Mesenteric fat pad (tissue), 1 donor: ENCODE data around the gene SLC44A3. TPM values are rescaled to one million over a fixed set of nuclear protein-coding genes. Genes with fewer than 3 reads are reported as not detected.
"Not testable (repeated sequence)": the region's sequence is repeated elsewhere in the genome, so short reads cannot be mapped to it uniquely, and the experiment has no call there.

Experiments used
- DNase-seq: peaks from one replicate; pipeline ENCODE4 v3.0.0-alpha.2; 2020; ENCODE audit warnings: low spot score
- total RNA-seq: library from RNA; stranded (reverse); fragmentation: NEBNext Ultra II Directional; extraction: Animal tissue kit (Norgen Biotek cat#: 25700); gene quantifications from one replicate; pipeline ENCODE4 v1.2.1, GENCODE V29; 2021
- donor health status: DM: yes; HTN: yes; CAD: no.

The SLC44A3 gene
- total RNA-seq, 1 donor from 2014 or later = 3.5 TPM

DNA sequence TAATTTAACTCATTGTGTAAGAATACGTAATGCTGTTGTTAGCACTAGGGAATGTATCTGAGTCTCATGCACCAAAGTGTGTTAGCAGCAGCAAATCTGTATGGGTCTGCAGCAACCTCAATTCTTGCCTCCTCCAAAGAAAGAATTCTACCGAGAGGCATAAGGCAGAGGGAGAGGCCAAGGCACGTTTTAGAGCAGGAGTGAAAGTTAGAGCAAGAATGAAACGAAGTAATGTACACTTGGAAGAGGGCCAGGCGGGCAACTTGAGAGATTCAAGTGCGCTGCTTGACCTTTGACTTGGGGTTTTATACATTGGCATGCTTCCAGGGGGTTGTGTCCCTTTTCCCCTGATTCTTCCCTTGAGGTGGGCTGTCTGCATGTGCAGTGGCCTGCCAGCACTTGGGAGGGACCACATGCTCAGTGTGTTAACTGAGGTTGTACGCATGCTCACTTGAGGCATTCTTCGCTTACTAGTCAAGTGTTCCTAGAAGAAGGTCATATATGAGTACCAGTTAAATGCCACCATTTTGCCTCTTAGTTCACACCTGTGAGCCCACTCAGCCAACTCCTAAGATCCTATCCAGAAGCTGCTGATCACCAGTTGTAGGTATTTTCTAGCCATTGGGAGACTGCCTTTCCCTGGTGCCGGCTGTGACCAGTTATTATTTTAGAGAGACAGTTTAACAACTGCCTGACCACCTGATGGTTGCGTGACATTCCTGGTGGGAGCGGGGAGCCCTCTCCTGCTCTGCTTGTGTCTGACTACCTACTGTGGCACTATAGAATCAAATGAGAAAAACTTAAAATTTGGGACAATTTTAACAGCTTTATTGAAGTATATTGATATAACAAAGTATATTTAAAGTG is 109.4 kb downstream of the SLC44A3 start:
- no peak for DNase-seq

DNA sequence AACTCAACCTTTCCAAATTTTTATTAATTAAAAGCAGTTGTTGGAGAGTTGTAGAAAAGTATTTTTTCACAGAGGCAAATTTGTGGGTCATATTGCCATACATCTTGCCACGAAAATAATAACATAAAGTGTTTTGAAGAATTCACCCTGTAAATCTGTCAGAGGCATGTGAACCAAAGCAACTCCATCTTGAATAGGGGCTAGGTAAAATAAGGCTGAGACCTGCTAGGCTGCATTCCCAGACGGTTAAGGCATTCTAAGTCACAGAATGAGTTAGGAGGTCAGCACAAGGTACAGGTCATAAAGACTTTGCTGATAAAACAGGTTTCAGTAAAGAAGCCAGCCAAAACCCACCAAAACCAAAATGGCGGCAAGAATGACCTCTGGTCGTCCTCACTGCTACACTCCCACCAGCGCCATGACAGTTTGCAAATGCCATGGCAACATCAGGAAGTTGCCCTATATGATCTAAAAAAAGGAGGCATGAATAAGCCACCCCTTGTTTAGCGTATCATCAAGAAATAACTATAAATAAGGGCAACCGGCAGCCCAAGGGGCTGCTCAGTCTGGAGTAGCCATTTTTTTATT is 111.2 kb downstream of the SLC44A3 start:
- DNase-seq = no peak

DNA sequence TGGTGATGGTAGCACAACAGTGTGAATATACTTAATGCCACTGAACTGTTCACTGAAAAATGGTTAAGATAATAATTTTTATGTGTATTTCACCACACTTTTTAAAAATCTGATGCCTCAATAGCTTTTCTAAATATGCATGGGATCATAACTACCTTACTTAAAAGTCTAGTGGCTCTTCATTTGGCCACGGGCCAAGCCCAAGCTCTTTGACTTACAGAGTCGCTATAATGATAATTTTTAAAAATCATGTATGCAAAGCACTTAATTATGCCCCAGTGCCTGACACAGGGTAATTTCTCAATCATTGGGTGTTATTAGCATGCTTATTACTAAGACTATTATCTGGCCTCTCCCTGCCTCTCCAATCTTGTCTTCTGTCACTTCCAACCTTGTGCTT is 114.4 kb downstream of the SLC44A3 start:
- no peak for DNase-seq

DNA sequence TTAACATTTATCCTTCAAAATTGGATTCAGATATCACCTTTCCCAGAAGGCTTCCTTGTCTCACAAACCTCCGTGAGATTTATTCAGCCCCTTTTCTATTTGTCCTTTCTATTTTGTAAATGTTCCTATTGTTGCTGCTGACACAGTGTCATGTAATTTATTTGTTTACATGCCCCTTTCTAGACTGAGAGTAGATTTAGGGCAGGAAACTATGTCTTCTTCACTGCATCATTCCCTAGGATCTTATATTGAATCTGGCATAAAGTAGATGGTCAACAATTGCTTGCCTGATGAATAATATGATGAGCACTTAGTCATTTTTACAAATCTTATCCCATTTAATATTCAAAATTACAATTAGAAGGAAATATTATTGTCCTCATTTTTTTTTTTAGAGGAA is 114.9 kb downstream of the SLC44A3 start:
- no peak for DNase-seq

DNA sequence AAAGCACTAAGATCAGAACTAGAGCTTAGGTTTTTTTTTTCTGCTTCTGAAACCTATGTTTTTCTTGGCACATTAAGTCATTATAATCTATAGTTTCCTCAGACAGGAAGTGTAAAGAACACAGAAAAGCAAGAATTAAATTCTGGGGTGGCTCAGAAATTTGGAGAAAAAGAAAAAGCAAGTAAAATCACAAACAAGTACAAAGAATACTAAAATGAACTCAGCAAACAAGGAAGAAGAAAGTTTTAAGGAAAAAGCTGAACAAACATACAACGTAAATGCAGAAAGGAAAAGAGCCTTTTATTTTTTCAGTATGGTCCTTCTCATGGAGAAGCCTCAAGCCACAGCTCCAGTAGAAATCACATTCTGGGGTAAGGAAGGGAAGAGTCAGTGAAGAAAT is 115.3 kb downstream of the SLC44A3 start:
- DNase-seq = no peak

DNA sequence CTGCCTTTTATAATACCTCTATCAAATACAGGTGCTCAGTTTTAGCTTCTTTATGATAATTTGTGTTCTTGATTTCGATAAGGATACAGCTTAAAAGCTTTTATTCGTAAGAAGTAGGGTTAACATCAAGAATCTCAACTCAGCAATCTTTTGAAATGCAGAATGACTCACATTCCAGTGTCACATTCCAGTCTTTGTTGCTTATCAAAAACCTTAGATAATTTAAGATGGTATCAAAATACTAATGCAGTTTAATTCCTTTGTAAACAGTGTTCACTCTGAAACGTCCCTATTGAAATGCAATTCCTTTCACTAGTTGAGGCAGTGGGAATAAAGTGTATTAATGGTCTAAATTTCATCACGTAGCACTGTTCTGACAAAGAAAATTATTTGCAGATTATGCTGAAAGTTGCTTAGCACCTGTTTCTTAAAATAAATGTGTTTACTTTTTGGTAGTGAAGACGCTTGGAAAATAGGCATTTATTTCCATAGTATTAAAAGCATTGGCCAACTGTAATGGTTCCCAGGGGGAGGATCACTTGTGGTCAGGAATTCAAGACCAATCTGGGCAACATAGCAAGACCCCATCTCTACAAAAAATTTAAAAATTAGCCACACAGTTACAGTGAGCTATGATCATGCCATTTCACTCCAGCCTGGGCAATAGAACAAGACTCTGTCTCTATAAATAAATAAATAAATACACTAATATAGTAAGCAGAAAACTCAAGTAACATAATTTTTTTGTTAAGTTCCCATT is 116.9 kb downstream of the SLC44A3 start:
- no peak for DNase-seq

DNA sequence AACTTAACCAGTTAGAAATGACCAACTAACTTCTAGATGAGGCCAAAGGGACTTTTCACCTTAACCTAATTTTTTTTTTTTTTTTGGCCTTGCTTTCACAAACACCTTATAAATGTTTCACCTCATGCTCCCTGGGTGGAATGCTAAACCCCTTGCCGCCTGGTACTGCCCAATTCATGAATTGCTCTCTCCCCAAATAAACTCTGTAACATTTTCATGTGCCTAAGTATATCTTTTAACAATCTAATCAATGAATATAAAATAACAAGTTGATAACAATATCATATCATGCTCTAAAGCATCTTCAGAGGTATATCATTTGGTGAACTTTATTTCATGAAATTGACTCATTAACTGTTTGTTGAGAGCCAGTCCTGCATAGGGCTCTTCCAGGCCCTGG is 117.7 kb downstream of the SLC44A3 start:
- DNase-seq = no peak

DNA sequence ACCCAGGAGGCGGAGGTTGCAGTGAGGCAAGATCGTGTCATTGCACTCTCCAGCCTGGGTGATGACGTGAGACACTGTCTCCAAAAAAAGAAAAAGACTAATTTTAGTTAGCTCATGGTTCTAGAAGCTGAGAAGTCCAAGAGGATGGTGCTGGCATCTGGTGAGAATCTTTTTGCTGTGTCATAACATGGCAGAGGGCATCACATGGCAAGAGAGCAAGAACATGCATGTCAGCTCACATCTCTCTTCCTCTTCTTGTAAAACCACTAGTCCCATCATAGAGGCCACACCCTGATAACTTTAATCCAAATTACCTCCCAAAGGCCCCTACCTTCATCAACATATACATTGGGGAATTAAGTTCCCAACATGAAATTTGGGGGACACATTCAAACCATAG is 120.6 kb downstream of the SLC44A3 start:
- no peak for DNase-seq

DNA sequence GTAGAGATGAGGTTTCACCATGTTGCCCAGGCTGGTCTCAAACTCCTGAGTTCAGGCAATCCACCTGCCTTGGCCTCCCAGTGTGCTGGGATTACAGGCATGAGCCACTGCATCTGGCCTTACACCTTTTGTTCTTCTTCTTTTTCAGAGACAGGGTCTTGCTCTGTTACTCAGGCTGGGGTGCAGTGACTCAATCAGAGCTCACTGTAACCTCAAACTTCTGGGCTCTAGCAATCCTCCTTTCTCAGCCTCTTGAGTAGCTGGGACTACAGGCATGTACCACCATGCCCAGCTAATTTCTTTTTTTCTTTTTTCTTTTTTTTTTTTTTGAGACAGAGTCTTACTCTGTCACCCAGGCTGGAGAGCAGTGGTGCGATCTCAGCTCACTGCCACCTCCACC is 121.3 kb downstream of the SLC44A3 start:
- not testable (repeated sequence) for DNase-seq

DNA sequence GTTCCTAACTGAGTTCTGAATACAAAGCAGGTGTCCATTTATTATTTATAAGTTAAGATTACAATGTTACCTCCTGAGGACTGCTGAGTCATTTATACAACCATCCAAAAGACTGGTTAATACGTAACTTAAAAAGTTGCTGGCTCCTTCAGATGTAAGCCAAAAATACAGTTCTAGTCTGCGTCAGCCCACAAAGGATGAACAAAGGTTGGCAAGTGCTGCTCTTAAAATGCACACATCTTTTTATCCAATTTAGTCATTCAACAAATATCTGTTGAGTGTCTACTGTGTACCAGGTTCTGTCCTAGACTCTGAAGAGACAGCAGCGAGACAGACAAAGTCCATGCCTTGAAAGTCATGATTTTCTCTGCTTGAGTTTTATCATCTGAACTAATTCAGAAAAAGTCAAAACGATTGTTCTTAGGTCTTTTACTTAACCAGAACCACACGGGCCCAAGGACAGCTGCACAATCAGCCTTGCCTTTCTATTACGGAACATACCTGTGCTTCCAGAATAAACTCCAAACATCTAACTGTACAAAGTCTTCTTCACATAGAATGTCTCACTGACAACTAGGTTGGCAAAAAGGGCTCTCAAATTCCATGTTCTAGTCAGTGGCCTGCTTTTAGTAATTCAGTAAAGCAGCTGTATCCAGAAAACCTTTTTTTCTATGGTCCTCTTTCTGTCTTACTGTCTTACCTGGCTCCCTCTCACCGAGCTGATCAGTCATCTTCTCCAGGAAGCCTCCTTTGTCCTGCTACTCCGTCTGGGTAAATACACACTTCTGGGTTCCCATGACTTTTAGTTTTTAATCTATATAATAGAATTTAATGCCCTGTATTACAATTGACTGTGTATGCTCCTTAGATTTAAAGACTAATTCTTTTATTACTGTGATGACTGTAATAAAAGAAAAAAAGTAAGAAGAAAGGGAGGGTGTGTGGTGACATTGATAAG is 122.3 kb downstream of the SLC44A3 start:
- no peak for DNase-seq

Other genes starting within 250 kb of the SLC44A3 start
- gene CNN3, start 106.8 kb downstream of the SLC44A3 start, total RNA-seq = 242 TPM